KOPT-K1 (cell line): ENCODE measurements around the gene PAXIP1.

Experiments used
- H3K27ac ChIP-seq: fragments of 200-600 bp; sonication (generic); 2 replicates; pipeline ENCODE4 v1.5.1; 2016; ENCODE audit warnings: antibody characterized with exemption, mild to moderate bottlenecking, low read depth, low read length; ENCODE audit not compliant: poor library complexity, severe bottlenecking
- H3K36me3 ChIP-seq: fragments of 200-600 bp; sonication (generic); 2 replicates; pipeline ENCODE4 v1.5.1; 2017; ENCODE audit warnings: antibody characterized with exemption, mild to moderate bottlenecking, low read length, moderate library complexity; ENCODE audit not compliant: insufficient read depth
- H3K9me3 ChIP-seq: fragments of 200-600 bp; sonication (generic); 2 replicates; pipeline ENCODE4 v1.5.1; 2017; ENCODE audit warnings: antibody characterized with exemption, low read length, mild to moderate bottlenecking; ENCODE audit not compliant: insufficient read depth, poor library complexity, severe bottlenecking

PAXIP1 gene

GRCh38 chr7:155003376-155004214, 671 bp upstream of the PAXIP1 start:
- peak overlapping the region; percentile 93 for H3K27ac ChIP-seq
- H3K9me3 ChIP-seq: no peaks in the 10 kb centered on the region
- H3K36me3 ChIP-seq: peaks cover 28% of the 10 kb centered on the region

- Histone ChIP-seq H3K9me3 (no peaks in the 10 kb centered on the region), H3K27ac (peak overlapping the region; percentile 93), H3K36me3 (peaks cover 38% of the 10 kb centered on the region)
Measured at GRCh38 chr7:155002411-155003091, 373 bp downstream of the PAXIP1 start.

- Histone ChIP-seq H3K27ac (peak overlapping the region; percentile 93), H3K36me3 (peaks cover 44% of the 10 kb centered on the region), H3K9me3 (no peaks in the 10 kb centered on the region)
Measured at GRCh38 chr7:155001756-155002410, 1.0 kb downstream of the PAXIP1 start.

GRCh38 chr7:155000795-155001194, 2.1 kb downstream of the PAXIP1 start:
- Histone ChIP-seq H3K27ac (no peak overlapping the region), H3K9me3 (no peaks in the 10 kb centered on the region), H3K36me3 (peaks cover 44% of the 10 kb centered on the region)

- H3K36me3 ChIP-seq: peaks cover 63% of the 10 kb centered on the region
- no peak overlapping the region for H3K27ac ChIP-seq
Measured at GRCh38 chr7:154998481-154998880, 4.4 kb downstream of the PAXIP1 start.

GRCh38 chr7:154997840-154998370, 5.0 kb downstream of the PAXIP1 start:
- Histone ChIP-seq H3K27ac (no peak overlapping the region), H3K9me3 (no peaks in the 10 kb centered on the region), H3K36me3 (peaks cover 69% of the 10 kb centered on the region)

More at GRCh38 chr7:154998481-154998880, 4.4 kb downstream of the PAXIP1 start:
- H3K9me3 ChIP-seq: no peaks in the 10 kb centered on the region

- Histone ChIP-seq H3K27ac (no peak overlapping the region), H3K9me3 (no peaks in the 10 kb centered on the region), H3K36me3 (peaks cover 80% of the 10 kb centered on the region)
Measured at GRCh38 chr7:154996756-154997155, 6.2 kb downstream of the PAXIP1 start.

GRCh38 chr7:154996101-154996500, 6.8 kb downstream of the PAXIP1 start:
- H3K36me3 ChIP-seq: peaks cover 87% of the 10 kb centered on the region

GRCh38 chr7:154994996-154995395, 7.9 kb downstream of the PAXIP1 start:
- peaks cover 97% of the 10 kb centered on the region for H3K36me3 ChIP-seq

More at GRCh38 chr7:154996101-154996500, 6.8 kb downstream of the PAXIP1 start:
- H3K27ac ChIP-seq: no peak overlapping the region
- H3K9me3 ChIP-seq: no peaks in the 10 kb centered on the region

GRCh38 chr7:154990964-154991540, 11.9 kb downstream of the PAXIP1 start:
- Histone ChIP-seq H3K9me3 (no peaks in the 10 kb centered on the region), H3K27ac (no peak overlapping the region), H3K36me3 (peaks cover 98% of the 10 kb centered on the region)

More at GRCh38 chr7:154994996-154995395, 7.9 kb downstream of the PAXIP1 start:
- Histone ChIP-seq H3K9me3 (no peaks in the 10 kb centered on the region), H3K27ac (no peak overlapping the region)

GRCh38 chr7:154987571-154987970, 15.4 kb downstream of the PAXIP1 start:
- no peak overlapping the region for H3K27ac ChIP-seq
- H3K36me3 ChIP-seq: peaks cover 86% of the 10 kb centered on the region
- no peaks in the 10 kb centered on the region for H3K9me3 ChIP-seq

- Histone ChIP-seq H3K36me3 (peaks cover 86% of the 10 kb centered on the region), H3K27ac (no peak overlapping the region), H3K9me3 (no peaks in the 10 kb centered on the region)
Measured at GRCh38 chr7:154986200-154986945, 16.6 kb downstream of the PAXIP1 start.

- H3K9me3 ChIP-seq: no peaks in the 10 kb centered on the region
- no peak overlapping the region for H3K27ac ChIP-seq
- peaks cover 87% of the 10 kb centered on the region for H3K36me3 ChIP-seq
Measured at GRCh38 chr7:154985230-154985629, 17.7 kb downstream of the PAXIP1 start.

GRCh38 chr7:154984601-154985188, 18.2 kb downstream of the PAXIP1 start:
- Histone ChIP-seq H3K27ac (no peak overlapping the region), H3K9me3 (no peaks in the 10 kb centered on the region), H3K36me3 (peaks cover 86% of the 10 kb centered on the region)
